GM19468 (cell line): ENCODE results near the gene INCENP.

Experiments
- ATAC-seq: cut with Tn5 transposase; IDR thresholded peaks from one replicate; pipeline ENCODE4 v1.9.1; 2021; ENCODE audit warnings: mild to moderate bottlenecking, moderate library complexity, moderate number of reproducible peaks; ENCODE audit not compliant: unreplicated experiment; ENCODE audit errors: extremely low read depth

Gene INCENP

GRCh38 chr11:62139526-62140303 lies 15.9 kb downstream of the INCENP start:
- ATAC-seq, result no peak

GRCh38 chr11:62140304-62141110 lies 16.7 kb downstream of the INCENP start:
- ATAC-seq, result no peak

GRCh38 chr11:62141111-62142042 lies 17.6 kb downstream of the INCENP start:
- no peak for ATAC-seq

- no peak for ATAC-seq
These were observed 18.2 kb downstream of the INCENP start for GRCh38 chr11:62142043-62142375.

- no peak for ATAC-seq
These were observed 19.1 kb downstream of the INCENP start for GRCh38 chr11:62142921-62143320.

- no peak for ATAC-seq
These were observed 19.9 kb downstream of the INCENP start for GRCh38 chr11:62143727-62144126.

- ATAC-seq, result no peak
These were observed 20.9 kb downstream of the INCENP start for GRCh38 chr11:62144641-62145255.

- no peak for ATAC-seq
These were observed 21.6 kb downstream of the INCENP start for GRCh38 chr11:62145261-62145871.

- no peak for ATAC-seq
These were observed 22.8 kb downstream of the INCENP start for GRCh38 chr11:62146476-62147200.

- no peak for ATAC-seq
These were observed 23.7 kb downstream of the INCENP start for GRCh38 chr11:62147545-62147944.

- ATAC-seq, result no peak
These were observed 24.6 kb downstream of the INCENP start for GRCh38 chr11:62148271-62148980.

GRCh38 chr11:62149986-62150886 lies 26.4 kb downstream of the INCENP start:
- no peak for ATAC-seq

- no peak for ATAC-seq
These were observed 27.3 kb downstream of the INCENP start for GRCh38 chr11:62150887-62151736.

- ATAC-seq, result no peak
These were observed 27.9 kb downstream of the INCENP start for GRCh38 chr11:62151737-62152102.

- no peak for ATAC-seq
These were observed 28.7 kb downstream of the INCENP start for GRCh38 chr11:62152245-62153086.

GRCh38 chr11:62153087-62153395 lies 29.2 kb downstream of the INCENP start:
- ATAC-seq, result no peak
